ENCODE results near the gene RCOR2.

DNA sequence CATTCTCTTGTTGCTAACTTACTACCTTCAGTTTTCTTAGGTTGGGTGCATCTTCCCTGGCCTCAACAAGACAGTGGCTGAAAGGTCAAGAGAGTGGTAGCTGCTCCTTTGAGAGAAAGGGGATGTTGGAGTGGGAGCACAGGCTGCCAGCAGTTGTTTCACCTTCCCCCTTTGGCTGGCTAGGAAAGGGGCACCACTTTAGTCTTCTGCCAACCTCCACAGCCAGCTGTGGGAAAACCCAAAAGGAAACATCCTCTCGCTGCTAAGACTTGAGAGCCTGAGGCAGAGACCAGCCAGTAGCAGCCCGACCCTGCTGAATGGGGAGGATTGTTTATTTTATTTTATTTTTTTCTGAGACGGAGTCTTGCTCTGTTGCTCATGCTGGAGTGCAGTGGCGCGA lies 43.7 kb downstream of the RCOR2 start:
- TF ChIP-seq ZKSCAN1 (IDR thresholded peaks at IDR 0.05; ENCODE audit: low read length) (no peak), ZNF24 (IDR thresholded peaks at IDR 0.05) (no peak), ZNF713 (CRISPR knock-in tag; IDR thresholded peaks at IDR 0.05) (no peak), ZMYM2 (CRISPR knock-in tag; IDR thresholded peaks at IDR 0.05) (no peak), KDM4B (CRISPR knock-in tag; IDR thresholded peaks at IDR 0.05) (no peak), ZBTB7A (CRISPR knock-in tag; IDR thresholded peaks at IDR 0.05) (no peak), IKZF1 (IDR thresholded peaks at IDR 0.05) (no peak), MXI1 (IDR thresholded peaks at IDR 0.05; ENCODE audit: borderline replicate concordance, low read depth, low read length) (no peak), TARDBP (CRISPR knock-in tag; IDR thresholded peaks at IDR 0.05) (no peak), ELF1 (CRISPR knock-in tag; IDR thresholded peaks at IDR 0.05) (no peak)
- TF ChIP-seq, protein P1, sequence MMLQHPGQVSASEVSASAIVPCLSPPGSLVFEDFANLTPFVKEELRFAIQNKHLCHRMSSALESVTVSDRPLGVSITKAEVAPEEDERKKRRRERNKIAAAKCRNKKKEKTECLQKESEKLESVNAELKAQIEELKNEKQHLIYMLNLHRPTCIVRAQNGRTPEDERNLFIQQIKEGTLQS (CRISPR knock-in tag; IDR thresholded peaks at IDR 0.05): no peak
- TF ChIP-seq, protein P2, sequence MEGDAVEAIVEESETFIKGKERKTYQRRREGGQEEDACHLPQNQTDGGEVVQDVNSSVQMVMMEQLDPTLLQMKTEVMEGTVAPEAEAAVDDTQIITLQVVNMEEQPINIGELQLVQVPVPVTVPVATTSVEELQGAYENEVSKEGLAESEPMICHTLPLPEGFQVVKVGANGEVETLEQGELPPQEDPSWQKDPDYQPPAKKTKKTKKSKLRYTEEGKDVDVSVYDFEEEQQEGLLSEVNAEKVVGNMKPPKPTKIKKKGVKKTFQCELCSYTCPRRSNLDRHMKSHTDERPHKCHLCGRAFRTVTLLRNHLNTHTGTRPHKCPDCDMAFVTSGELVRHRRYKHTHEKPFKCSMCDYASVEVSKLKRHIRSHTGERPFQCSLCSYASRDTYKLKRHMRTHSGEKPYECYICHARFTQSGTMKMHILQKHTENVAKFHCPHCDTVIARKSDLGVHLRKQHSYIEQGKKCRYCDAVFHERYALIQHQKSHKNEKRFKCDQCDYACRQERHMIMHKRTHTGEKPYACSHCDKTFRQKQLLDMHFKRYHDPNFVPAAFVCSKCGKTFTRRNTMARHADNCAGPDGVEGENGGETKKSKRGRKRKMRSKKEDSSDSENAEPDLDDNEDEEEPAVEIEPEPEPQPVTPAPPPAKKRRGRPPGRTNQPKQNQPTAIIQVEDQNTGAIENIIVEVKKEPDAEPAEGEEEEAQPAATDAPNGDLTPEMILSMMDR (CRISPR knock-in tag; IDR thresholded peaks at IDR 0.05): no peak
- TF ChIP-seq, protein P3, sequence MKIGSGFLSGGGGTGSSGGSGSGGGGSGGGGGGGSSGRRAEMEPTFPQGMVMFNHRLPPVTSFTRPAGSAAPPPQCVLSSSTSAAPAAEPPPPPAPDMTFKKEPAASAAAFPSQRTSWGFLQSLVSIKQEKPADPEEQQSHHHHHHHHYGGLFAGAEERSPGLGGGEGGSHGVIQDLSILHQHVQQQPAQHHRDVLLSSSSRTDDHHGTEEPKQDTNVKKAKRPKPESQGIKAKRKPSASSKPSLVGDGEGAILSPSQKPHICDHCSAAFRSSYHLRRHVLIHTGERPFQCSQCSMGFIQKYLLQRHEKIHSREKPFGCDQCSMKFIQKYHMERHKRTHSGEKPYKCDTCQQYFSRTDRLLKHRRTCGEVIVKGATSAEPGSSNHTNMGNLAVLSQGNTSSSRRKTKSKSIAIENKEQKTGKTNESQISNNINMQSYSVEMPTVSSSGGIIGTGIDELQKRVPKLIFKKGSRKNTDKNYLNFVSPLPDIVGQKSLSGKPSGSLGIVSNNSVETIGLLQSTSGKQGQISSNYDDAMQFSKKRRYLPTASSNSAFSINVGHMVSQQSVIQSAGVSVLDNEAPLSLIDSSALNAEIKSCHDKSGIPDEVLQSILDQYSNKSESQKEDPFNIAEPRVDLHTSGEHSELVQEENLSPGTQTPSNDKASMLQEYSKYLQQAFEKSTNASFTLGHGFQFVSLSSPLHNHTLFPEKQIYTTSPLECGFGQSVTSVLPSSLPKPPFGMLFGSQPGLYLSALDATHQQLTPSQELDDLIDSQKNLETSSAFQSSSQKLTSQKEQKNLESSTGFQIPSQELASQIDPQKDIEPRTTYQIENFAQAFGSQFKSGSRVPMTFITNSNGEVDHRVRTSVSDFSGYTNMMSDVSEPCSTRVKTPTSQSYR (CRISPR knock-in tag; IDR thresholded peaks at IDR 0.05; ENCODE audit: borderline replicate concordance): no peak
- TF ChIP-seq, protein P4, sequence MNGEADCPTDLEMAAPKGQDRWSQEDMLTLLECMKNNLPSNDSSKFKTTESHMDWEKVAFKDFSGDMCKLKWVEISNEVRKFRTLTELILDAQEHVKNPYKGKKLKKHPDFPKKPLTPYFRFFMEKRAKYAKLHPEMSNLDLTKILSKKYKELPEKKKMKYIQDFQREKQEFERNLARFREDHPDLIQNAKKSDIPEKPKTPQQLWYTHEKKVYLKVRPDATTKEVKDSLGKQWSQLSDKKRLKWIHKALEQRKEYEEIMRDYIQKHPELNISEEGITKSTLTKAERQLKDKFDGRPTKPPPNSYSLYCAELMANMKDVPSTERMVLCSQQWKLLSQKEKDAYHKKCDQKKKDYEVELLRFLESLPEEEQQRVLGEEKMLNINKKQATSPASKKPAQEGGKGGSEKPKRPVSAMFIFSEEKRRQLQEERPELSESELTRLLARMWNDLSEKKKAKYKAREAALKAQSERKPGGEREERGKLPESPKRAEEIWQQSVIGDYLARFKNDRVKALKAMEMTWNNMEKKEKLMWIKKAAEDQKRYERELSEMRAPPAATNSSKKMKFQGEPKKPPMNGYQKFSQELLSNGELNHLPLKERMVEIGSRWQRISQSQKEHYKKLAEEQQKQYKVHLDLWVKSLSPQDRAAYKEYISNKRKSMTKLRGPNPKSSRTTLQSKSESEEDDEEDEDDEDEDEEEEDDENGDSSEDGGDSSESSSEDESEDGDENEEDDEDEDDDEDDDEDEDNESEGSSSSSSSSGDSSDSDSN (CRISPR knock-in tag; IDR thresholded peaks at IDR 0.05): no peak

All from HepG2 (cell line).